H9 (cell line): Measurements from ENCODE around the gene GPATCH2. TPM values are rescaled to one million over a fixed set of nuclear protein-coding genes. Genes with fewer than 3 reads are reported as not detected.

Source experiments
- DNase-seq: peaks from one replicate; pipeline ENCODE4 v3.0.0-alpha.2; 2017
- H2AFZ ChIP-seq: one replicate; pipeline ENCODE4 v1.6.1; 2013; ENCODE audit warnings: mild to moderate bottlenecking, low read length, control low read depth, moderate library complexity
- H2AK5ac ChIP-seq: 2 replicates; pipeline ENCODE4 v1.6.1; 2013; ENCODE audit warnings: low read length, control low read depth, mixed read lengths; ENCODE audit not compliant: insufficient read length
- H2BK120ac ChIP-seq: one replicate; pipeline ENCODE4 v1.6.1; 2013; ENCODE audit warnings: low read depth, mild to moderate bottlenecking, low read length, control low read depth, inconsistent platforms; ENCODE audit not compliant: poor library complexity, severe bottlenecking
- H2BK12ac ChIP-seq: 2 replicates; pipeline ENCODE4 v1.6.1; 2013; ENCODE audit warnings: low read length, control low read depth, mixed read lengths, low read depth; ENCODE audit not compliant: insufficient read length
- H2BK15ac ChIP-seq: 2 replicates; pipeline ENCODE4 v1.6.1; 2013; ENCODE audit warnings: low read depth, low read length, control low read depth
- H2BK20ac ChIP-seq: one replicate; pipeline ENCODE4 v1.6.1; 2013; ENCODE audit warnings: low read depth, mild to moderate bottlenecking, low read length, control low read depth, inconsistent platforms; ENCODE audit not compliant: poor library complexity, severe bottlenecking
- H2BK5ac ChIP-seq: 2 replicates; pipeline ENCODE4 v1.6.1; 2013; ENCODE audit warnings: low read length, control low read depth, mixed read lengths; ENCODE audit not compliant: insufficient read length
- H3K14ac ChIP-seq: 2 replicates; pipeline ENCODE4 v1.6.1; 2013; ENCODE audit warnings: low read length, control low read depth; ENCODE audit not compliant: insufficient read depth
- H3K18ac ChIP-seq: 2 replicates; pipeline ENCODE4 v1.6.1; 2013; ENCODE audit warnings: low read depth, mild to moderate bottlenecking, mixed read lengths, low read length, control low read depth; ENCODE audit not compliant: insufficient read length
- H3K23ac ChIP-seq: 2 replicates; pipeline ENCODE4 v1.6.1; 2013; ENCODE audit warnings: low read length, control low read depth, mixed read lengths, low read depth; ENCODE audit not compliant: insufficient read length
- H3K23me2 ChIP-seq: 2 replicates; pipeline ENCODE4 v1.6.1; 2013; ENCODE audit warnings: low read depth, mild to moderate bottlenecking, mixed read lengths, low read length, control low read depth; ENCODE audit not compliant: insufficient read length, poor library complexity, severe bottlenecking
- H3K27ac ChIP-seq: 2 replicates; pipeline ENCODE4 v1.5.1; 2013; ENCODE audit warnings: low read length, control low read depth, mixed read lengths, low read depth; ENCODE audit not compliant: insufficient read length
- H3K27me3 ChIP-seq: 2 replicates; pipeline ENCODE4 v1.6.1; 2013; ENCODE audit warnings: low read length, control low read depth, inconsistent platforms; ENCODE audit not compliant: insufficient read depth
- H3K4ac ChIP-seq: 2 replicates; pipeline ENCODE4 v1.6.1; 2013; ENCODE audit warnings: low read depth, mild to moderate bottlenecking, control low read depth, inconsistent platforms, low read length, moderate library complexity
- H3K4me1 ChIP-seq: 2 replicates; pipeline ENCODE4 v1.6.1; 2013; ENCODE audit warnings: low read length, control low read depth, inconsistent platforms; ENCODE audit not compliant: insufficient read depth
- H3K4me2 ChIP-seq: 2 replicates; pipeline ENCODE4 v1.6.1; 2013; ENCODE audit warnings: low read length, control low read depth, mixed read lengths; ENCODE audit not compliant: insufficient read length, insufficient read depth
- H3K56ac ChIP-seq: 2 replicates; pipeline ENCODE4 v1.6.1; 2013; ENCODE audit warnings: low read depth, mild to moderate bottlenecking, mixed read lengths, low read length, control low read depth; ENCODE audit not compliant: insufficient read length
- H3K79me1 ChIP-seq: 2 replicates; pipeline ENCODE4 v1.6.1; 2013; ENCODE audit warnings: low read depth, mild to moderate bottlenecking, moderate library complexity, low read length, control low read depth, inconsistent platforms; ENCODE audit not compliant: insufficient read depth, poor library complexity, severe bottlenecking
- H3K79me2 ChIP-seq: 2 replicates; pipeline ENCODE4 v1.6.1; 2013; ENCODE audit warnings: low read length, control low read depth, inconsistent platforms; ENCODE audit not compliant: insufficient read depth
- H3K9ac ChIP-seq: 2 replicates; pipeline ENCODE4 v1.6.1; 2013; ENCODE audit warnings: low read length, control low read depth, mixed read lengths; ENCODE audit not compliant: insufficient read length; ENCODE audit errors: extremely low read depth
- H3K9me3 ChIP-seq: one replicate; pipeline ENCODE4 v1.6.1; 2013; ENCODE audit warnings: low read depth, low read length, inconsistent platforms; ENCODE audit not compliant: control insufficient read depth
- H3T11ph ChIP-seq: one replicate; pipeline ENCODE4 v1.6.1; 2013; ENCODE audit warnings: mild to moderate bottlenecking, low read length, control low read depth, inconsistent platforms
- H4K20me1 ChIP-seq: one replicate; pipeline ENCODE4 v1.6.1; 2013; ENCODE audit not compliant: control insufficient read depth, insufficient read length, insufficient read depth
- H4K5ac ChIP-seq: 2 replicates; pipeline ENCODE4 v1.6.1; 2013; ENCODE audit warnings: low read depth, mild to moderate bottlenecking, mixed read lengths, low read length, control low read depth; ENCODE audit not compliant: insufficient read length
- H4K8ac ChIP-seq: replicated peaks from 2 replicates; pipeline ENCODE4 v1.6.1; 2013; ENCODE audit warnings: low read length, control low read depth, mixed read lengths, low read depth; ENCODE audit not compliant: insufficient read length
- H4K91ac ChIP-seq: 2 replicates; pipeline ENCODE4 v1.6.1; 2013; ENCODE audit warnings: low read depth, mild to moderate bottlenecking, moderate library complexity, mixed read lengths, low read length, control low read depth; ENCODE audit not compliant: insufficient read length
- H3K27ac Mint-ChIP-seq, 3 experiments: 2 replicates in 2 of 3; 3 replicates in 1 of 3; pipeline ENCODE4 v1.8.0; 2020 to 2021; ENCODE audit warnings: mixed read lengths in 3 of 3, mild to moderate bottlenecking in 1 of 3, moderate library complexity in 1 of 3
- H3K27me3 Mint-ChIP-seq: 2 replicates; pipeline ENCODE4 v1.8.0; 2021; ENCODE audit warnings: low read depth, mild to moderate bottlenecking, moderate library complexity, mixed read lengths
- H3K36me3 Mint-ChIP-seq, 3 experiments: 2 replicates in 2 of 3; 3 replicates in 1 of 3; pipeline ENCODE4 v1.8.0; 2020 to 2021; ENCODE audit warnings: low read depth in 3 of 3, mixed read lengths in 3 of 3; ENCODE audit not compliant: insufficient read depth in 1 of 3
- H3K4me1 Mint-ChIP-seq, 2 experiments: 2 replicates each; pipeline ENCODE4 v1.8.0; 2020; ENCODE audit warnings: mixed read lengths in 2 of 2
- H3K4me3 Mint-ChIP-seq, 2 experiments: 2 replicates in 1 of 2; 3 replicates in 1 of 2; pipeline ENCODE4 v1.8.0; 2020 to 2021; ENCODE audit warnings: mild to moderate bottlenecking in 2 of 2, mixed read lengths in 2 of 2, moderate library complexity in 1 of 2
- H3K9me3 Mint-ChIP-seq, 2 experiments: 2 replicates in 1 of 2; 3 replicates in 1 of 2; pipeline ENCODE4 v1.8.0; 2020; ENCODE audit warnings: mild to moderate bottlenecking in 2 of 2, mixed read lengths in 2 of 2, moderate library complexity in 1 of 2
- CTCF ChIP-seq: fragments of 200-600 bp; sonication (generic); conservative IDR thresholded peaks from 3 replicates; pipeline ENCODE4 v1.8.0; 2021; ENCODE audit warnings: antibody characterized with exemption, mild to moderate bottlenecking
- WGBS: extraction: QIAGEN DNeasy Blood & Tissue Kit; methylation state at CpG from one replicate; pipeline ENCODE4 v1.1.7; 2013; ENCODE audit warnings: missing lambda C conversion rate, low lambda C conversion rate, mixed read lengths; ENCODE audit not compliant: insufficient read length; ENCODE audit errors: extremely low coverage; 5-methylcytosine and 5-hydroxymethylcytosine counted together
- total RNA-seq: library from RNA; stranded (reverse); gene quantifications from 2 replicates; pipeline ENCODE4 v1.2.1, GENCODE V29; 2021

GPATCH2 gene
- total RNA-seq, 1 experiment from 2014 or later, result 14.3 TPM

- no peak for DNase-seq
- no peaks in the 10 kb centered on the region for H3K79me1 ChIP-seq
- no peak overlapping the region for H3K56ac ChIP-seq
- H4K20me1 ChIP-seq, result no peaks in the 10 kb centered on the region
- no peak overlapping the region for H4K5ac ChIP-seq
- peaks cover under 1% of the 10 kb centered on the region; the same call in 1 of the 2 replicates for H3K27me3 Mint-ChIP-seq
- H3T11ph ChIP-seq, result no peak overlapping the region
- H4K8ac ChIP-seq, result no peak overlapping the region
- TF ChIP-seq CTCF, result no peak
- no peaks in the 10 kb centered on the region for H3K27me3 ChIP-seq
- no peaks in the 10 kb centered on the region for H3K4me1 ChIP-seq
- no peak overlapping the region for H3K23ac ChIP-seq
- H3K4me3 Mint-ChIP-seq, result no peak overlapping the region
- H3K18ac ChIP-seq, result no peak overlapping the region
- H3K14ac ChIP-seq, result no peak overlapping the region
- H3K4ac ChIP-seq, result no peak overlapping the region
- H2BK15ac ChIP-seq, result no peak overlapping the region
- no peak overlapping the region for H2AFZ ChIP-seq
- 0 out of 4 replicates have a peak, but pooled peaks cover 2 to 5% of the 10 kb centered on the region in 2 experiments for H3K4me1 Mint-ChIP-seq
- no peak overlapping the region for H2BK120ac ChIP-seq
- H4K91ac ChIP-seq, result no peak overlapping the region
- H2BK20ac ChIP-seq, result no peak overlapping the region
- no peak overlapping the region for H2BK12ac ChIP-seq
- no CpG with 5 or more reads among the region's 9 CpGs for WGBS
- no peak overlapping the region for H2BK5ac ChIP-seq
- H3K36me3 Mint-ChIP-seq, result no peaks in the 10 kb centered on the region
- no peaks in the 10 kb centered on the region for H3K9me3 Mint-ChIP-seq
- H3K9me3 ChIP-seq, result no peaks in the 10 kb centered on the region
- H2AK5ac ChIP-seq, result no peak overlapping the region
- H3K79me2 ChIP-seq, result no peaks in the 10 kb centered on the region
- no peak overlapping the region for H3K27ac ChIP-seq
- no peaks in the 10 kb centered on the region for H3K23me2 ChIP-seq
- no peak overlapping the region for H3K27ac Mint-ChIP-seq
- H3K9ac ChIP-seq, result no peak overlapping the region
- H3K4me2 ChIP-seq, result no peak overlapping the region
Measured at GRCh38 chr1:217407534-217408001, 223.3 kb downstream of the GPATCH2 start.
